SKM-1 treated with dmso at 0.1 percent for 144 hours (cell line): ENCODE data around the gene USF3.

Source experiments
- DNase-seq: peaks from one replicate; lab custom pipeline; 2025; ENCODE audit not compliant: unreplicated experiment; lab: John Stamatoyannopoulos, UW

The USF3 gene

GRCh38 chr3:113614402-113614801 is 82.0 kb downstream of the USF3 start:
- no peak for DNase-seq

GRCh38 chr3:113607219-113607596 is 89.2 kb downstream of the USF3 start:
- DNase-seq, result no peak

- peak; percentile 58 for DNase-seq
These were observed 89.8 kb downstream of the USF3 start for GRCh38 chr3:113606539-113607218.

GRCh38 chr3:113602836-113603235 is 93.6 kb downstream of the USF3 start:
- no peak for DNase-seq

- no peak for DNase-seq
These were observed 94.2 kb downstream of the USF3 start for GRCh38 chr3:113602256-113602655.

GRCh38 chr3:113601240-113601639 is 95.2 kb downstream of the USF3 start:
- no peak for DNase-seq

- DNase-seq, result no peak
These were observed 95.8 kb downstream of the USF3 start for GRCh38 chr3:113600418-113601182.
